ENCODE results near the gene ITGA3. TPM values are rescaled to one million over a fixed set of nuclear protein-coding genes. Genes with fewer than 3 reads are reported as not detected.

The ITGA3 gene
- total RNA-seq, 1 experiment from 2014 or later = 14.7 TPM

DNA sequence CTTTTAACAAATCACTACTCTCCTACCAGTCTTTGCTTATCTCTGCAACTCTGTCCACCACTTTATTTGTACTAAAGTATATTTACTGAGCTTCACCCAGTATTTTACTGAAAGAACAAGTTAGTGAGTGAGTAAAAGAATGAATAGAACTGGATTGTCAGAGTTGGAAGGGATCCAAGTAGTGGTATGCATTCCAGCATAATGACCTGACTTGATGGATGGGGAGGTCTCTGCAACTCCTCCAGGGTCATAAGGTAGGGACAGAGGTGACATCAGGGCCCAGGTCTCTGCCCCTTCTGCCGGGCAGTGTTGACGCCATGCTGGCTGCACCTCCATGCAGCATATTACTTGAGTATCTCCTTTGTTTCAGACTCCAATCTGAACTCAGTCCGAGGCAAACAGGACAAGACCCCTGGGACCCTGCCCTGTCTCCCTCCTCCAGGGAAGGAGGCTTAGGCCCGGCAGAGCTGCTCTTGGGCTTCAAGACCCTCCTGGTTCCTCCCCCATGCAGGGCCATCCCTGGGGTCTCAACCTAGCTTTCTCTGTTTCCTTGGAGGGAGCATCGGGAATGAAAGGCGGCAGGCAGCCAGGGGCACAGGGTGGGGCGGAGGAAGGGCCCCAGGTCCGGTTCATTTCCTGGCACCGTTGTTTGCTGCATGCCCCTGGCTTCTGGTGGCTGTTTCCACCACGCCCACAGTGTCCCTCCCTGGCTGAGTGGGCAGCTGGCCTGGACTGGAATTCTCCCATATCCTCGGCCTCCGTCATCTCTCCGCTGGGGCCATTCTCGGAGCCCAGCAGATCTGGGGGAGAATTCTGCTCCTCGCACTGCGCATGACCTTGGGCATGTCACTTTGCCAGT, 12.4 kb upstream of the ITGA3 start:
- H3K27me3 Mint-ChIP-seq (ENCODE audit: insufficient read depth, unreplicated experiment) = no peaks in the 10 kb centered on the region
- Histone ChIP-seq H3K9me3 (no peaks in the 10 kb centered on the region), H3K4me1 (no peaks in the 10 kb centered on the region), H3K27me3 (replicated peaks; ENCODE audit: control insufficient read depth, insufficient read depth, low read length) (no peaks in the 10 kb centered on the region), H3K4me3 (ENCODE audit: low read depth, low read length) (no peak overlapping the region), H3K36me3 (ENCODE audit: control insufficient read depth, insufficient read depth, low read length) (no peaks in the 10 kb centered on the region)
- ChIA-PET CTCF (no interaction called here), POLR2A (no interaction called here)
- H3K36me3 Mint-ChIP-seq (ENCODE audit: insufficient read depth, unreplicated experiment) = no peaks in the 10 kb centered on the region
- no peaks in the 10 kb centered on the region for H3K9me3 Mint-ChIP-seq (ENCODE audit: unreplicated experiment)
- H3K4me3 Mint-ChIP-seq (ENCODE audit: unreplicated experiment) = no peak overlapping the region
- no peaks in the 10 kb centered on the region for H3K4me1 Mint-ChIP-seq (ENCODE audit: low read depth, unreplicated experiment)
- H3K27ac Mint-ChIP-seq (ENCODE audit: unreplicated experiment) = no peak overlapping the region
- no peak for DNase-seq
- intact Hi-C loops (cut with micrococcal nuclease; ENCODE audit: unreplicated experiment) = no loop called here
- TF ChIP-seq, protein P1, sequence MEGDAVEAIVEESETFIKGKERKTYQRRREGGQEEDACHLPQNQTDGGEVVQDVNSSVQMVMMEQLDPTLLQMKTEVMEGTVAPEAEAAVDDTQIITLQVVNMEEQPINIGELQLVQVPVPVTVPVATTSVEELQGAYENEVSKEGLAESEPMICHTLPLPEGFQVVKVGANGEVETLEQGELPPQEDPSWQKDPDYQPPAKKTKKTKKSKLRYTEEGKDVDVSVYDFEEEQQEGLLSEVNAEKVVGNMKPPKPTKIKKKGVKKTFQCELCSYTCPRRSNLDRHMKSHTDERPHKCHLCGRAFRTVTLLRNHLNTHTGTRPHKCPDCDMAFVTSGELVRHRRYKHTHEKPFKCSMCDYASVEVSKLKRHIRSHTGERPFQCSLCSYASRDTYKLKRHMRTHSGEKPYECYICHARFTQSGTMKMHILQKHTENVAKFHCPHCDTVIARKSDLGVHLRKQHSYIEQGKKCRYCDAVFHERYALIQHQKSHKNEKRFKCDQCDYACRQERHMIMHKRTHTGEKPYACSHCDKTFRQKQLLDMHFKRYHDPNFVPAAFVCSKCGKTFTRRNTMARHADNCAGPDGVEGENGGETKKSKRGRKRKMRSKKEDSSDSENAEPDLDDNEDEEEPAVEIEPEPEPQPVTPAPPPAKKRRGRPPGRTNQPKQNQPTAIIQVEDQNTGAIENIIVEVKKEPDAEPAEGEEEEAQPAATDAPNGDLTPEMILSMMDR (IDR thresholded peaks at IDR 0.05; ENCODE audit: insufficient read depth in 1 of 2, low read depth in 1 of 2, low read length in 1 of 2, severe bottlenecking in 1 of 2, unreplicated experiment in 1 of 2) = no peak
- no TSS peak for BruUV-seq (replicated peaks)

DNA sequence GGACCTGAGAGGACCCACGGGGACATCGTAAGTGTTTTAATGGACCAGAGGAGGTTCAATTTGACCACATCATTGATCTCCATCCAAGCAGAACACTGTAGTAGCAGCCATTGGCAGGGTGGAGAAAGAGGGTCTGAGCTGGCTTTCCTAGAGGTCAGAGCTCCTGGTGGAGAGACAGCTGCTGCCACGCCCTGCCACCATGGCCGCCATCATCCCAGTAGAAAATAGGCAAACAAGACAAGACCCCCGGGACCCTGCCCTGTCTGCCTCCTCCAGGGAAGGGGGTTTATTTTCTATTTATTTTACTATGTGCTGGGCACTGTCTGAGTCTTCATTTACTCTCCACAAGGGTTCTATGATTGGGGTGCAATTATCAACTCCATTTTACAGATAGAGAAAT, 11.4 kb upstream of the ITGA3 start:
- no peaks in the 10 kb centered on the region for H3K27me3 ChIP-seq (replicated peaks; ENCODE audit: control insufficient read depth, insufficient read depth, low read length)
- Mint-ChIP-seq H3K27me3 (ENCODE audit: insufficient read depth, unreplicated experiment) (no peaks in the 10 kb centered on the region), H3K4me1 (ENCODE audit: low read depth, unreplicated experiment) (peaks cover 8% of the 10 kb centered on the region), H3K4me3 (ENCODE audit: unreplicated experiment) (no peak overlapping the region), H3K9me3 (ENCODE audit: unreplicated experiment) (no peaks in the 10 kb centered on the region), H3K27ac (ENCODE audit: unreplicated experiment) (no peak overlapping the region), H3K36me3 (ENCODE audit: insufficient read depth, unreplicated experiment) (no peaks in the 10 kb centered on the region)
- no peaks in the 10 kb centered on the region for H3K4me1 ChIP-seq
- BruUV-seq (replicated peaks) = no TSS peak
- H3K9me3 ChIP-seq = no peaks in the 10 kb centered on the region
- DNase-seq = no peak
- no peaks in the 10 kb centered on the region for H3K36me3 ChIP-seq (ENCODE audit: control insufficient read depth, insufficient read depth, low read length)
- TF ChIP-seq, protein P1 (IDR thresholded peaks at IDR 0.05; ENCODE audit: insufficient read depth in 1 of 2, low read depth in 1 of 2, low read length in 1 of 2, severe bottlenecking in 1 of 2, unreplicated experiment in 1 of 2) = no peak
- intact Hi-C loops (cut with micrococcal nuclease; ENCODE audit: unreplicated experiment) = no loop called here
- ChIA-PET CTCF (no interaction called here), POLR2A (no interaction called here)
- no peak overlapping the region for H3K4me3 ChIP-seq (ENCODE audit: low read depth, low read length)

DNA sequence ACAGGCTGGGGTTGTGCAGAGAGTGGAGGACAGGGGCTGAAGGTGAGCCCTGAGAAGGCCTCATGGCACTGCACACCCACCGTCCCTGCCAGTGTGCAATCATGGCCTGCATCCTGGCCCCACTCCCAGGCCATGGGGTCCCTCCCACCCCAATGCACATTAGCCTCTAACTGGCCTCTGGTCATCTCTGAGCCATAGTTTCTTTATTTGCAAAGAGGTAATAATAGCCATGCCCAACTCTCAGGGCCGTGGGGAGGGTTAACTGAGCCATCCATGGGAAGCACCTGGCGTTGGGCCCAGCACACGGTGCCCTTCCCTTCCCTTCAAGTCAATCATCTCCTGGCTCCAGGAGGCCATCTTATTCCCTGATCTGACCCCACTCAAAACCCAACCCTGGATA, 10.8 kb upstream of the ITGA3 start:
- no peak overlapping the region for H3K4me3 Mint-ChIP-seq (ENCODE audit: unreplicated experiment)
- Histone ChIP-seq H3K4me1 (no peaks in the 10 kb centered on the region), H3K27me3 (replicated peaks; ENCODE audit: control insufficient read depth, insufficient read depth, low read length) (no peaks in the 10 kb centered on the region), H3K4me3 (ENCODE audit: low read depth, low read length) (no peak overlapping the region), H3K36me3 (ENCODE audit: control insufficient read depth, insufficient read depth, low read length) (no peaks in the 10 kb centered on the region), H3K9me3 (no peaks in the 10 kb centered on the region)
- H3K27me3 Mint-ChIP-seq (ENCODE audit: insufficient read depth, unreplicated experiment) = no peaks in the 10 kb centered on the region
- no peak for DNase-seq
- POLR2A ChIA-PET = no interaction called here
- H3K27ac Mint-ChIP-seq (ENCODE audit: unreplicated experiment) = no peak overlapping the region
- no peaks in the 10 kb centered on the region for H3K36me3 Mint-ChIP-seq (ENCODE audit: insufficient read depth, unreplicated experiment)
- CTCF ChIA-PET = no interaction called here
- no peaks in the 10 kb centered on the region for H3K9me3 Mint-ChIP-seq (ENCODE audit: unreplicated experiment)
- no TSS peak for BruUV-seq (replicated peaks)
- TF ChIP-seq, protein P1 (IDR thresholded peaks at IDR 0.05; ENCODE audit: insufficient read depth in 1 of 2, low read depth in 1 of 2, low read length in 1 of 2, severe bottlenecking in 1 of 2, unreplicated experiment in 1 of 2) = no peak
- intact Hi-C loops (cut with micrococcal nuclease; ENCODE audit: unreplicated experiment) = no loop called here
- H3K4me1 Mint-ChIP-seq (ENCODE audit: low read depth, unreplicated experiment) = peaks cover 8% of the 10 kb centered on the region

Measured in Caco-2 (cell line).